ENCODE results near the gene VIP. TPM values are rescaled to one million over a fixed set of nuclear protein-coding genes. Genes with fewer than 3 reads are reported as not detected.
A peak's percentile ranks its signal among the peaks of the same experiment; 100 is the strongest.
"Not testable (repeated sequence)": the region's sequence is repeated elsewhere in the genome, so short reads cannot be mapped to it uniquely, and the experiment has no call there.

The VIP gene
- polyA plus RNA-seq (2013, experiment 1 of 2): not detected
- not detected for polyA plus RNA-seq (2013, experiment 2 of 2)

DNA sequence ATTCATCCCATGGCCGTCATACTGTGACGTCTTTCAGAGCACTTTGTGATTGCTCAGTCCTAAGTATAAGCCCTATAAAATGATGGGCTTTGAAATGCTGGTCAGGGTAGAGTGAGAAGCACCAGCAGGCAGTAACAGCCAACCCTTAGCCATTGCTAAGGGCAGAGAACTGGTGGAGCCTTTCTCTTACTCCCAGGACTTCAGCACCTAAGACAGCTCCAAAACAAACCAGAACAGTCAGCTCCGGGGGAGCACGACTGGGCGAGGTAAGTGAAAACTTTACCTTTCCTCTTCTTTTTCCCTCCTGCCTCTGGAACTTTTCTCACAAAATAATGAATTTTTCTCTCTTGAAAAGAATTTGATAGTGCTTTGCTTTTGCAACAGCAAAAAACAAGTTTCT is at the start of gene VIP:
Gene VIP (plus strand): TSS at position 104 of the 400 bp plus-strand sequence. CDS start 1,381 bp downstream, outside the sequence.
- WGBS: 21% methylated on average over 5 of the region's 5 CpGs

DNA sequence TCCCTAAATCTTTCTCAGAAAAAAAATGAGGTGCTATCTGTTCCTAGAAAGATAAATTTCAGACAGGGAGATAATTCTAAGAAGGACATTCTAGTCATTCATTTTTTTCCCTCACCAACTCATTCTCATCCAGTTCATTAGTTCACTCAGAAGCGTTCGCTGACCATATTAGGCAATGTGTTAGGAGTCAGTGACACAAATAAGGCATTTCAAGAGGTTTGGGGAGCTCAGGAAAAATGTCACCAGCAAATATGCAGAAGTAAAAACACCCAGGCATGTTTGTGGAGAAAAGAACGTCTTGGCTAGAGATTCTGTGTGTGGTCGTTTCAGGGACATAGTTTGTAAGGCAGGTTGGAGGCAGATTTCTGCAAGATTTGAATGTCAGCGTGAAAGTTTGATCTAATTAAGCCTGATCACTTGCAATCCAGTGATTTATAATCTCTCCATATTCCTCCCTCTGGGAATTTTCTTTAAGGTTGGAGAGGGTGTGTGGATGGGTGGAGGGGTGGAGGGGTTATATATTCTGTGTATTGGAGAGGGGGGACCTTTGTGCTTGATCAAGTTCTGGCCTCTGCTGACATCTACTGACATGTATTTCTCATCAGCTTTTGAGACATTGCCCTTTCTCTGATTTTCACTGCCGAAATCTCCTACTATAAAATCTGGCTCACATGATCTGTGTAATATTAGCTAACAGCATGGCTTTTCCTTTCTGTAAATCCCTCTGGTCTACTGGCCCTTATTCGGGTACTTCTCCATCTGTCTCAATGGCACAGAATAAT is 49.3 kb upstream of the VIP start:
- no peaks in the 10 kb centered on the region for H3K27me3 ChIP-seq (ENCODE audit: insufficient read depth, low read length)
- H3K9me3 ChIP-seq (ENCODE audit: insufficient read depth, low read depth, low read length): no peaks in the 10 kb centered on the region
- H3K36me3 ChIP-seq (ENCODE audit: insufficient read depth, low read length): no peaks in the 10 kb centered on the region
- H3K27ac ChIP-seq (ENCODE audit: low read depth, low read length): no peak overlapping the region
- 0 out of 2 replicates have a peak overlapping the region, but pooled peaks have one; percentile 33 for H3K9ac ChIP-seq (ENCODE audit: low read depth, low read length)
- peaks cover 10% of the 10 kb centered on the region for H3K4me1 ChIP-seq (ENCODE audit: insufficient read depth, low read length)
- WGBS: 73% methylated on average over 7 of the region's 7 CpGs
- no peak overlapping the region for H3K4me3 ChIP-seq (ENCODE audit: low read length)

More for the DNA sequence above, at the start of gene VIP:
- Histone ChIP-seq H3K9ac (ENCODE audit: low read depth, low read length) (no peak within 1 kb of the TSS), H3K9me3 (ENCODE audit: insufficient read depth, low read depth, low read length) (no peaks in the 10 kb centered on the region), H3K27ac (ENCODE audit: low read depth, low read length) (no peak within 1 kb of the TSS), H3K4me3 (ENCODE audit: low read length) (no peak within 1 kb of the TSS), H3K36me3 (ENCODE audit: insufficient read depth, low read length) (no peaks in the 10 kb centered on the region), H3K4me1 (ENCODE audit: insufficient read depth, low read length) (0 out of 2 replicates have a peak, but pooled peaks cover 6% of the 10 kb centered on the region), H3K27me3 (ENCODE audit: insufficient read depth, low read length) (no peaks in the 10 kb centered on the region)

DNA sequence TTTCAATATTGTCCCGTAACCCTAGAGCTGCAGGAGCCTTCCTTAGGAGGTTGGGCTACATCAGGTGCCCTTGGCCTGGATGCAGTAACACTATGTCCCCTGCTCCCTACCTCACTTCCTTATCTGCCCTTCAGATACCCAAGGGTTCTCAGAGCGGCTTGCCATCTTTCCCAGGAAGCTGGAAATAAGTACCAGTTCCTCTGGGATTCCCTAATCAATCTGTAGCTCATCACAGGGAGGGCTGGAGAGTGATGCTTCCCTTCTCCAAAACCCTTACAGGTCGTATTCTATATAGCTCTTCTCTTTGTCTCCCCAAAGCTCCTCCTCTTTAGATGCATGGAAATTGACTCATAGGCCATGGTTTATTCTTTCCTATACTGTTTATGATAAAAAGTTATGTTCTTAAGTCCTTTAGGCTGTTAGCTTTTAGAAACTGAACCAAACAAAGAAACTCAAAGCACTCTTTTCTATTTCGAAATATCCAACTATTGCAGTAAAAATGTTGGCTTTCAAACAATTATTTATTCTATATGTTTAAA is 48.7 kb upstream of the VIP start:
- WGBS: 83% methylated on average over 3 of the region's 4 CpGs

DNA sequence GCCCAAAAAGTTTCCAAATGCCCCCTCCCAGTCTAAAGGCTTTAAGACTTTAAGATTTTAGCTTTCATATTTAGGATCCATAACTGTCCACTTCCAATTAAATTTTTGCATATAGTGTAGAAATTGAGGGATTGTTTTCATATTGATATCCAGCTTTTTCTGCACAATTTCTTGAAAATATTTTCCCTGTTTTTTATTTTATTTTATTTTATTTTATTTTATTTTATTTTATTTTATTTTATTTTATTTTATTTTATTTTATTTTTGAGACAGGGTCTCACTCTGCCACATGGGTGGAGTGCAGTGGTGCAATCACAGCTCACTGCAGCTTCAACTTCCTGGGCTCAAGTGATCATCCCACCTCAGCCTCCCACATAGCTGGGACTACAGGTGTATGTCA is 46.8 kb upstream of the VIP start:
- H3K36me3 ChIP-seq (ENCODE audit: insufficient read depth, low read length); H3K27ac ChIP-seq (ENCODE audit: low read depth, low read length); H3K27me3 ChIP-seq (ENCODE audit: insufficient read depth, low read length); H3K4me3 ChIP-seq (ENCODE audit: low read length); H3K9ac ChIP-seq (ENCODE audit: low read depth, low read length): not testable (repeated sequence)
- Histone ChIP-seq H3K9me3 (ENCODE audit: insufficient read depth, low read depth, low read length) (peaks cover 10% of the 10 kb centered on the region; the same call in 1 of the 2 replicates), H3K4me1 (ENCODE audit: insufficient read depth, low read length) (peaks cover 10% of the 10 kb centered on the region)

More for the DNA sequence above, 48.7 kb upstream of the VIP start:
- H3K27ac ChIP-seq (ENCODE audit: low read depth, low read length): no peak overlapping the region
- no peak overlapping the region for H3K9ac ChIP-seq (ENCODE audit: low read depth, low read length)
- no peak overlapping the region for H3K4me3 ChIP-seq (ENCODE audit: low read length)
- H3K36me3 ChIP-seq (ENCODE audit: insufficient read depth, low read length): no peaks in the 10 kb centered on the region
- H3K4me1 ChIP-seq (ENCODE audit: insufficient read depth, low read length): peaks cover 10% of the 10 kb centered on the region
- no peaks in the 10 kb centered on the region for H3K9me3 ChIP-seq (ENCODE audit: insufficient read depth, low read depth, low read length)
- no peaks in the 10 kb centered on the region for H3K27me3 ChIP-seq (ENCODE audit: insufficient read depth, low read length)

DNA sequence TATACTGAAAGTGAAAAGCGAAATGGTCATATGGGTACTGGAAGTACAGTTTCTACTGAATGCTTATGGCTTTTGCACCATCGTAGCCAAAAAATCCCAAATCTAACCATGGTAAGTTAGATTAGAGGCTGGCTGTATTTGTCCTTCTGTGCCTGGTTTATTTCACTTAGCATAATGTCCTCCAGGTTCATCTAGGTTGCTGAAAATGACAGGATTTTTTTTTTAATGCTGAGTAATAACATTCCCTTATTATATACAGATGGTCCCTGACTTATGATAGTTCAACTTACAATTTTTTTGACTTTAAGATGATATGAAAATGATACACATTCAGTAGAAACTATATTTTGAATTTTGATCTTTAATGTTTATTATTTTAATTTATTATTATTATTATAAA is 45.3 kb upstream of the VIP start:
- Histone ChIP-seq H3K27me3 (ENCODE audit: insufficient read depth, low read length) (no peaks in the 10 kb centered on the region), H3K9me3 (ENCODE audit: insufficient read depth, low read depth, low read length) (peaks cover 10% of the 10 kb centered on the region; the same call in 1 of the 2 replicates), H3K36me3 (ENCODE audit: insufficient read depth, low read length) (no peaks in the 10 kb centered on the region), H3K27ac (ENCODE audit: low read depth, low read length) (no peak overlapping the region), H3K9ac (ENCODE audit: low read depth, low read length) (no peak overlapping the region), H3K4me3 (ENCODE audit: low read length) (no peak overlapping the region), H3K4me1 (ENCODE audit: insufficient read depth, low read length) (peaks cover 10% of the 10 kb centered on the region)
- 94% methylated on average over 2 of the region's 2 CpGs for WGBS

DNA sequence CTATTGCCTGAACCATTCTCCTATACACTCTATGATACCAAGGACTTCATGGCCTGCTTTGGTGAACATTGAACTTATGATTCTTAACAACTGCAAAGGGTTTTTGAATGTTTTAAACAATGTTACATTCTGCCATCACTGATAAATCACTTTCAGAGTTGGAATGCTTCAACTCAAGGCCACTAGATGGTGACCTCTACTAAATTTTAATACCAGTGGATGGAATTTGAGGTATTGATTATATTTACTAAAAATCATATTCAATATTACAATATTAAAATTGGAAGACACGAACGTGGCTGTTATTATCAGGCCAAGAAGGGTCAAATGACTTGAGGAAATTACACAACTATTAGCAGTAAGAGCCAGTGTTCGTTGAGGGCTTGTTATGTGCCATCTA is 34.3 kb upstream of the VIP start:
- H3K4me3 ChIP-seq (ENCODE audit: low read length): no peak overlapping the region

DNA sequence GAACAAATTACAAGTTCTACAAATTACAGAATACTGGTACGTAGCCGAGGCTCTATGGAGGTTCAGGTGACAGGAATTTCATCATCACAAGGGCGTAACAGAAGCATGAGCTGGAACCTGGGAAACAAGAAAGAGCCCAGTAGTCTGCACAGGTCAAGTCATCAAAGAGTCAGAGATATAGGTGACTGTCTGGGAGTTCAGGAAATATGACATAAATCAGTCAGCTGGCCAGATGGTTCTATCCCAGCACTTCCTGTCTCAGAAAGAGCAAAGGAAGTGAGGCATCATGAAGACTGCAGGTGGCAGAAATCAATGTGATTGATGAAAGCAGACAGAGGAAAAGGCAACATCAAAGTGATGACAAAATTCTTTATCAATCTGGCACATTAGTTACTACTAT is 29.6 kb upstream of the VIP start:
- Histone ChIP-seq H3K27me3 (ENCODE audit: insufficient read depth, low read length) (no peaks in the 10 kb centered on the region), H3K4me1 (ENCODE audit: insufficient read depth, low read length) (no peaks in the 10 kb centered on the region), H3K36me3 (ENCODE audit: insufficient read depth, low read length) (no peaks in the 10 kb centered on the region), H3K27ac (ENCODE audit: low read depth, low read length) (no peak overlapping the region), H3K9me3 (ENCODE audit: insufficient read depth, low read depth, low read length) (no peaks in the 10 kb centered on the region), H3K9ac (ENCODE audit: low read depth, low read length) (no peak overlapping the region), H3K4me3 (ENCODE audit: low read length) (no peak overlapping the region)
- 78% methylated on average over 3 of the region's 3 CpGs for WGBS

More for the DNA sequence above, 34.3 kb upstream of the VIP start:
- H3K36me3 ChIP-seq (ENCODE audit: insufficient read depth, low read length): no peaks in the 10 kb centered on the region
- H3K9me3 ChIP-seq (ENCODE audit: insufficient read depth, low read depth, low read length): peaks cover 5% of the 10 kb centered on the region; the same call in 1 of the 2 replicates
- H3K9ac ChIP-seq (ENCODE audit: low read depth, low read length): no peak overlapping the region
- 94% methylated on average over 3 of the region's 3 CpGs for WGBS
- H3K27me3 ChIP-seq (ENCODE audit: insufficient read depth, low read length): no peaks in the 10 kb centered on the region
- no peak overlapping the region for H3K27ac ChIP-seq (ENCODE audit: low read depth, low read length)
- no peaks in the 10 kb centered on the region for H3K4me1 ChIP-seq (ENCODE audit: insufficient read depth, low read length)

DNA sequence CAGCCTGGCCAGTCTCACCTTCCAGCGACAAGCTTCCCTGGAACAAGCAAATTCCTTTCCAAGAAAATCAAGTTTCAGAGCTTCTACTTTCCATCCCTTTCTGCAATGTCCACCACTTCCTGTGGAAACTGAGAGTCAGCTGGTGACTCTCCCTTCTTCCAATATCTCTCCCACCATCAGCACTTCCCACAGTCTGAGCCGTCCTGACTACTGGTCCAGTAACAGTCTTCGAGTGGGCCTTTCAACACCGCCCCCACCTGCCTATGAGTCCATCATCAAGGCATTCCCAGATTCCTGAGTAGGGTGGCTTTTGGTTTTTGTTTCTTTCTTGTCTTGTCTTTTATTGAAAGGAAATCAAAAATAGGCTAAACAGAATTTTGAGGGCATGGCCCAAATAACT is 28.6 kb upstream of the VIP start:
- Histone ChIP-seq H3K27ac (ENCODE audit: low read depth, low read length) (no peak overlapping the region), H3K27me3 (ENCODE audit: insufficient read depth, low read length) (no peaks in the 10 kb centered on the region), H3K4me3 (ENCODE audit: low read length) (no peak overlapping the region), H3K4me1 (ENCODE audit: insufficient read depth, low read length) (no peaks in the 10 kb centered on the region), H3K9me3 (ENCODE audit: insufficient read depth, low read depth, low read length) (no peaks in the 10 kb centered on the region), H3K9ac (ENCODE audit: low read depth, low read length) (no peak overlapping the region), H3K36me3 (ENCODE audit: insufficient read depth, low read length) (no peaks in the 10 kb centered on the region)
- 96% methylated on average over 4 of the region's 4 CpGs for WGBS

DNA sequence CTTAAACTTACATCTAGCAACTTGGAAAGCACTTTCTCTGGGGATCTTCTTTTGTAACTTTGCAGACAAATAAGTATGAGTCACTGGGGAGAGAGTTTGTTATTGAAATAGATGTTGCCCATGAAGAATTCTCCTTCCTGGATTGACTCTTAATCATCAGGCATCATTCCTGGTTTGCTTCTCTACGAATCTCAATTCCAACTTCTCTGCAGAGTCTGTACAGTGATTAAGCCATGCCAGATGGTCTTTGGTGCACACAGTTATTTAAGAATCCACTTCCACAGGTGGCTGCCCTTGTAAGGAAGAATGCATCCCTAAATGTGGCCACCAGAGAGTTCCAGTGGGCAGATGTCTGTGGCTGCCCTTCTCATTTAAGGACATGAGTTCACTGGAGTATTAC is 27.2 kb upstream of the VIP start:
- no peak overlapping the region for H3K4me3 ChIP-seq (ENCODE audit: low read length)
- H3K27ac ChIP-seq (ENCODE audit: low read depth, low read length): no peak overlapping the region
- H3K9ac ChIP-seq (ENCODE audit: low read depth, low read length): no peak overlapping the region
- no peaks in the 10 kb centered on the region for H3K36me3 ChIP-seq (ENCODE audit: insufficient read depth, low read length)
- WGBS: 68% methylated on average over 1 of the region's 1 CpG
- no peaks in the 10 kb centered on the region for H3K27me3 ChIP-seq (ENCODE audit: insufficient read depth, low read length)
- no peaks in the 10 kb centered on the region for H3K4me1 ChIP-seq (ENCODE audit: insufficient read depth, low read length)
- H3K9me3 ChIP-seq (ENCODE audit: insufficient read depth, low read depth, low read length): no peaks in the 10 kb centered on the region

DNA sequence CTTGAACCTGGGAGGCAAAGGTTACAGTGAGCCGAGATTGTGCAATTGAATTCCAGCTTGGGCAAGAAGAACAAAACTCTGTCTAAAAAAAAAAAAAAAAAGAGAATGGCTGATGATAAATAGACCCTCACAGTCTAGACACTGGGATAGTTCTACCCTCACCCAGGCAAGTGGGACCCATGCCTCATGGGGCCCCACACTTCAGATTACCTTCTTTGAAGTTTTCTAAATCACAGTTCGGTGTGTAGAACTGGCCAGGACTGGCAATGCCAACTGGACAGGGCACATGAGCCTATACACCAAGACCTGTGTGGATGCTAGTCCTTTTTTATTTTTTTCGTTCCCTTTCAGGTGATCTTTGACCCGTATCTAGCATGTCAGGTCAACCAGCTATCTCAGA is 24.3 kb upstream of the VIP start:
- no peaks in the 10 kb centered on the region for H3K9me3 ChIP-seq (ENCODE audit: insufficient read depth, low read depth, low read length)
- H3K4me1 ChIP-seq (ENCODE audit: insufficient read depth, low read length): no peaks in the 10 kb centered on the region
- H3K36me3 ChIP-seq (ENCODE audit: insufficient read depth, low read length): no peaks in the 10 kb centered on the region
- no peaks in the 10 kb centered on the region for H3K27me3 ChIP-seq (ENCODE audit: insufficient read depth, low read length)
- no peak overlapping the region for H3K9ac ChIP-seq (ENCODE audit: low read depth, low read length)
- no peak overlapping the region for H3K27ac ChIP-seq (ENCODE audit: low read depth, low read length)
- H3K4me3 ChIP-seq (ENCODE audit: low read length): no peak overlapping the region
- WGBS: 85% methylated on average over 4 of the region's 4 CpGs

DNA sequence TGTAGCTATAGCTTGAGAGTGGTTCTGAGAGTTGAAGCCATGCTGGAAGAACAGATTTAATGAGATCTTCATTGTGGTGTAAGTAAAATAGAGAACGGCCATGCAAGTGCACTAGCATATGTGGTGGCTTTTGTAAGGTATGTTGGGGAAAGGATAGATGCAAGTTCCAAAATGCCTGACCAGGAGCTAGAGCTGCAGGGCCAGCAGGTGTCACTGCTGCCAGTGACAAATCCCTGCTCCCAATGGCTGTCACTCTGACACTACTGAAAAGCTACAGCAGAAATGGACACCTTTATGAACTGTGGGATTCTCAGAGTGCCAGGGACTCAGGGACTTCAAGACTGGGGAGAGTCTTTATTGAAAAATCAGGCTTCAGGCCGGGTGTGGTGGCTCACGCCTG is 23.1 kb upstream of the VIP start:
- Histone ChIP-seq H3K9me3 (ENCODE audit: insufficient read depth, low read depth, low read length) (peaks cover 3% of the 10 kb centered on the region; the same call in 1 of the 2 replicates), H3K36me3 (ENCODE audit: insufficient read depth, low read length) (no peaks in the 10 kb centered on the region), H3K27ac (ENCODE audit: low read depth, low read length) (no peak overlapping the region), H3K27me3 (ENCODE audit: insufficient read depth, low read length) (no peaks in the 10 kb centered on the region), H3K4me1 (ENCODE audit: insufficient read depth, low read length) (no peaks in the 10 kb centered on the region), H3K4me3 (ENCODE audit: low read length) (no peak overlapping the region), H3K9ac (ENCODE audit: low read depth, low read length) (no peak overlapping the region)
- WGBS: 90% methylated on average over 3 of the region's 3 CpGs
